ENCODE measurements around the gene ZNRF1.

The ZNRF1 gene

DNA sequence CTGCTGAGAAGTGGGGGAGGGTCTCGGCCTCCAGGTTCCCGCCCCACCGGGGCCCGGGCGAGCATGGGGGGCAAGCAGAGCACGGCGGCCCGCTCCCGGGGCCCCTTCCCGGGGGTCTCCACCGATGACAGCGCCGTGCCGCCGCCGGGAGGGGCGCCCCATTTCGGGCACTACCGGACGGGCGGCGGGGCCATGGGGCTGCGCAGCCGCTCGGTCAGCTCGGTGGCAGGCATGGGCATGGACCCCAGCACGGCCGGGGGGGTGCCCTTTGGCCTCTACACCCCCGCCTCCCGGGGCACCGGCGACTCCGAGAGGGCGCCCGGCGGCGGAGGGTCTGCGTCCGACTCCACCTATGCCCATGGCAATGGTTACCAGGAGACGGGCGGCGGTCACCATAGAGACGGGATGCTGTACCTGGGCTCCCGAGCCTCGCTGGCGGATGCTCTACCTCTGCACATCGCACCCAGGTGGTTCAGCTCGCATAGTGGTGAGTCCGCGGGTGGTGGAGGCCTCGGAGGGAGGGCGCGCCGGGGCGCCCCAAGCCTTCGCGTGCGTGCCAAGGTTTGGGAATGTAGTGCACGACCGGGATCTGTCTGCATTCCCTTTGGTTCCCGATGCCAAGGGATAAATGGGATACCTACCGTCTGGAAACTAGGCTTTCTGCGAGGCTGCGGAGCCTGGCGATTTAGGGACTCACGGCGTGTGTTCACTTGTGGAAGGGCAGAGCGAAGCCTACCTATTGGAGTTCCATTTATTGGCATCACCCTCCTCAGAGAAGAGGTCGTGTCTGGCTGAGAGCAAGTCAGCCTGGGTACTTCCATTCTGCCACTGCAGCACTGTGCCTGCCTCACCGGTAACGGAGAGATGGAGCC lies 1.0 kb downstream of the ZNRF1 start:
- H3K27me3 ChIP-seq (replicated peaks; ENCODE audit: control insufficient read depth, insufficient read depth, low read length, poor library complexity, severe bottlenecking), result no peaks in the 10 kb centered on the region
- H3K27ac ChIP-seq (ENCODE audit: insufficient read depth, low read length, poor library complexity, severe bottlenecking), result peak overlapping the region; percentile 56
- H3K4me1 ChIP-seq (ENCODE audit: control insufficient read depth, insufficient read depth, low read length, poor library complexity, severe bottlenecking), result peaks cover 10% of the 10 kb centered on the region
- H3K36me3 ChIP-seq (ENCODE audit: control insufficient read depth, insufficient read depth, low read length), result no peaks in the 10 kb centered on the region
- H3K4me3 ChIP-seq (ENCODE audit: insufficient read depth, low read depth, low read length, poor library complexity, severe bottlenecking), result peak overlapping the region; percentile 71
- H3K9me3 ChIP-seq (ENCODE audit: control insufficient read depth, low read length), result no peaks in the 10 kb centered on the region
- DNase-seq, result peak; percentile 40 to 47 (median 45)

DNA sequence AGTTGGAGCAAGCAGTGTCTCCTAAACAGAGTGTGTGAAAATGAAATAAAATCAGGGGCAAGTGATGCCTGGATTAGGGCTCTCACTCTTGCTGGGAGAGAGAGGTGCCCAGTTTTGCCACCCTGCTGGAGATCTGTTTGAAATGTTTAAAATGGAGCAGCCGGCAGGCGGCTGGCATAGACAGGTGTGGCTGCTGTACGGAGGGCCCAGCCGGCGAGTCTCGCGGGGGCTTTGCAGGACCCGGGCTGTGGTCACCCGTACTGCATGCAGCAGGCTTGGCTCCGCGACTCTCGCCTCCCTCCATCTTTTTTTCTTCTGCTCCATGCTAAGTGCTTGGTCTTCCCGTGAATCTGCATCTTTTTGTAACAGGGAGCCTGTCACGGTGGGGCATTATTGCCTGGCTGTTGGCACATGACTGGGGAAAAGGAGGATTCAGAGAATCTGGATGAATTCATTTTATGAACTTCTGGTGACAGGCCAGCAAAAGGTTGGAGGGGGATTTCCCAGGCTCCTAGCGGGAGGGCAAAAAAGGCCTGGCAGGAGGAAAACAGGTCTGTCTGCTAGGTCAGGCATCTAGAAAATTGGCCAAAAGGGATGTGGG lies 1.8 kb downstream of the ZNRF1 start:
- peaks cover 10% of the 10 kb centered on the region for H3K4me1 ChIP-seq (ENCODE audit: control insufficient read depth, insufficient read depth, low read length, poor library complexity, severe bottlenecking)
- no peaks in the 10 kb centered on the region for H3K9me3 ChIP-seq (ENCODE audit: control insufficient read depth, low read length)
- DNase-seq, result no peak
- H3K27me3 ChIP-seq (replicated peaks; ENCODE audit: control insufficient read depth, insufficient read depth, low read length, poor library complexity, severe bottlenecking), result no peaks in the 10 kb centered on the region
- peak overlapping the region; percentile 71 for H3K4me3 ChIP-seq (ENCODE audit: insufficient read depth, low read depth, low read length, poor library complexity, severe bottlenecking)
- no peak overlapping the region for H3K27ac ChIP-seq (ENCODE audit: insufficient read depth, low read length, poor library complexity, severe bottlenecking)
- no peaks in the 10 kb centered on the region for H3K36me3 ChIP-seq (ENCODE audit: control insufficient read depth, insufficient read depth, low read length)

DNA sequence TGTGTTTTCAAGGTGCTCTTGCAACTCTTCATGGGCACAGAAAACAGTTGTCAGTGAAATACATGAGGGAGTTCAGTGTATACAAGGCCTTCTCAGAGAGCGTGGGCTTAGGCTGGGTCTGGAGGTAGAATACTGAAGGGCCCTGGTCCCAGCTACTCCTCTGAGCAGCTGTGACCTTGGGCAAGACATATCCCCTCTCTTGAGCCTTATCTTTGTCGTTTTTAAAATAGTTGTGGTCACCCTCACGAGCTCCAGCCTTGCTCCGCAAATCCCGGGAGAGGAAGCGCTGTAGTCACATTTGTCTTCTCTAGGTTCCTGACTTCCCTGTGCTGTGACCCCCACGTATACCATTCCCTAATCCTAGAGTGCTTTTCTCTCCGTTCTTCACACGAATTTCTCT lies 3.6 kb downstream of the ZNRF1 start:
- H3K27me3 ChIP-seq (replicated peaks; ENCODE audit: control insufficient read depth, insufficient read depth, low read length, poor library complexity, severe bottlenecking), result no peaks in the 10 kb centered on the region
- H3K9me3 ChIP-seq (ENCODE audit: control insufficient read depth, low read length), result no peaks in the 10 kb centered on the region
- no peak overlapping the region for H3K4me3 ChIP-seq (ENCODE audit: insufficient read depth, low read depth, low read length, poor library complexity, severe bottlenecking)
- no peaks in the 10 kb centered on the region for H3K36me3 ChIP-seq (ENCODE audit: control insufficient read depth, insufficient read depth, low read length)
- H3K27ac ChIP-seq (ENCODE audit: insufficient read depth, low read length, poor library complexity, severe bottlenecking), result no peak overlapping the region
- peaks cover 10% of the 10 kb centered on the region for H3K4me1 ChIP-seq (ENCODE audit: control insufficient read depth, insufficient read depth, low read length, poor library complexity, severe bottlenecking)
- no peak for DNase-seq

DNA sequence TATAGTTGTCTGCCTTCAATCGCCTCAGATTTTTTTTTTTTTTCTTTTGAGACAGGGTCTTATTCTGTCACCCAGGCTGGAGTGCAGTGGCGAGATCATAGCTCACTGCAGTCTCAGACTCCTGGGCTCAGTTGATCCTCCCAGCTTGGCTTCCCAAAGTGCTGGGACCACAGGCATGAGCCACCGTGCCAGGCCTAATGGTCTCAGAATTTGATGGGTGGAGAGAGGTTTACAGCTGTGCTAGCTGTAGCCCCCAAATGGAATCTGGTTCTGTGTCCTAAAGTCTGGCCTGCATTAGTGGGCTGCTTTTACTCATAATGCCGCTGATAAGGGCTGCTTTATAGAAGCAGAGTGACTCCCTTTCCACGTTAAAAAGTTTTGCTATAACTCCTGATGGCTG lies 5.1 kb downstream of the ZNRF1 start:
- Histone ChIP-seq H3K36me3 (ENCODE audit: control insufficient read depth, insufficient read depth, low read length) (no peaks in the 10 kb centered on the region), H3K4me1 (ENCODE audit: control insufficient read depth, insufficient read depth, low read length, poor library complexity, severe bottlenecking) (peaks cover 10% of the 10 kb centered on the region)

DNA sequence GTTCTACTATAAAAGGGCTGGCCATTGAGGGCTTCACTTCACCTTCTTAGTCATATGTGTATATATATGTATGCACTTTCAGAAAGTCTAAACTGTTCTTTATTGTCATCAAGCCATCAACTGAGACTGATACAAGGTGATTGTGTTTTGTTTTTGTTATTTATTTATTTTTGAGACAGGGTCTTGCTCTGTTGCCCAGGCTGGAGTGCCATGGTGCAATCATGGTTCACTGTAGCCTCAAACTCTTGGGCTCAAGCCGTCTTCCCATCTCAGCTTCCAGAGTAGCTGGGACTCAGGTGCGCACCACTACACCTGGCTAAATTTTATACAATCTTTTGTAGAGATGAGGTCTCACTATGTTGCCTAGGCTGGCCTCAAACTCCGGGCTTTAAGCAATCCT lies 5.6 kb downstream of the ZNRF1 start:
- Histone ChIP-seq H3K4me3 (ENCODE audit: insufficient read depth, low read depth, low read length, poor library complexity, severe bottlenecking) (no peak overlapping the region), H3K9me3 (ENCODE audit: control insufficient read depth, low read length) (no peaks in the 10 kb centered on the region), H3K27ac (ENCODE audit: insufficient read depth, low read length, poor library complexity, severe bottlenecking) (no peak overlapping the region), H3K36me3 (ENCODE audit: control insufficient read depth, insufficient read depth, low read length) (no peaks in the 10 kb centered on the region), H3K4me1 (ENCODE audit: control insufficient read depth, insufficient read depth, low read length, poor library complexity, severe bottlenecking) (peaks cover 10% of the 10 kb centered on the region), H3K27me3 (replicated peaks; ENCODE audit: control insufficient read depth, insufficient read depth, low read length, poor library complexity, severe bottlenecking) (no peaks in the 10 kb centered on the region)
- no peak for DNase-seq

More for the DNA sequence above, 5.1 kb downstream of the ZNRF1 start:
- Histone ChIP-seq H3K9me3 (ENCODE audit: control insufficient read depth, low read length) (no peaks in the 10 kb centered on the region), H3K4me3 (ENCODE audit: insufficient read depth, low read depth, low read length, poor library complexity, severe bottlenecking) (no peak overlapping the region), H3K27me3 (replicated peaks; ENCODE audit: control insufficient read depth, insufficient read depth, low read length, poor library complexity, severe bottlenecking) (no peaks in the 10 kb centered on the region), H3K27ac (ENCODE audit: insufficient read depth, low read length, poor library complexity, severe bottlenecking) (no peak overlapping the region)
- DNase-seq, result no peak

DNA sequence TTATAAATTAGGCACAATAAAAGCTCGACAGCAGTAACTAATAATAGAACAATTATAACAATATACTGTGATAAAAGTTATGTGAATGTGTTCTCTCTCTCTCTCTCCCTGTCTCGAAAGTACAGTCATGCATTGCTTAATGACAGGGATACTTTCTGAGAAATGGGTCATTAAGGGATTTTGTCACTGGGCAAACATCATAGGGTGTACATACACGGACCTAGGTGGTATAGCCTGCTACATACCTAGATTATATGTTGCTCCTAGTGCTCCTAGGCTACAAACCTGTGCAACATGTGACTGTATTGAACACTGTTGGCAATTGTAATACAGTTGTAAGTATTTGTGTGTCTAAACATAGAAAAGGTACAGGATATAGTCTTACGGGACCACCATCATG lies 6.9 kb downstream of the ZNRF1 start:
- no peaks in the 10 kb centered on the region for H3K36me3 ChIP-seq (ENCODE audit: control insufficient read depth, insufficient read depth, low read length)
- H3K27me3 ChIP-seq (replicated peaks; ENCODE audit: control insufficient read depth, insufficient read depth, low read length, poor library complexity, severe bottlenecking), result no peaks in the 10 kb centered on the region
- DNase-seq, result no peak
- H3K4me3 ChIP-seq (ENCODE audit: insufficient read depth, low read depth, low read length, poor library complexity, severe bottlenecking), result no peak overlapping the region
- no peaks in the 10 kb centered on the region for H3K9me3 ChIP-seq (ENCODE audit: control insufficient read depth, low read length)
- H3K4me1 ChIP-seq (ENCODE audit: control insufficient read depth, insufficient read depth, low read length, poor library complexity, severe bottlenecking), result peaks cover 2% of the 10 kb centered on the region
- H3K27ac ChIP-seq (ENCODE audit: insufficient read depth, low read length, poor library complexity, severe bottlenecking), result no peak overlapping the region

DNA sequence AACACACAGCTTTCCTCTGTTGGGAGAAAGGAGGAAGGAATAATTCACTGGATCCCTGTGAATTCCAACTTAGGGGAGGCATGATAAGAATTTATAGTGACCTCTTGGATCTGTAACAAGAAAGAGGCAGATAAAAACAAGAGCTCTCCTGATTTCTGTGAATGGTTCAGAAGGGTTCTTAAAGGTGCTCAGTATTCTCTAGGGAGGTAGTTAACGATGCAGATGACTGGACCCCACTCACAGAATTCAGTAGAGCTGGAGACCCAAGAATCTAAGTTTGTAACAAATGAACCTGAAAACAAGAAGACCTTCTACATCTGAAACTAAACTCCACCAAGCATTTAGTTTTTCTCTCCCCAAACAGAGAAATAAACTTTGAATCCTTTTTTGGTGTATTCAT lies 8.6 kb downstream of the ZNRF1 start:
- Histone ChIP-seq H3K27ac (ENCODE audit: insufficient read depth, low read length, poor library complexity, severe bottlenecking) (no peak overlapping the region), H3K36me3 (ENCODE audit: control insufficient read depth, insufficient read depth, low read length) (no peaks in the 10 kb centered on the region), H3K4me3 (ENCODE audit: insufficient read depth, low read depth, low read length, poor library complexity, severe bottlenecking) (no peak overlapping the region), H3K4me1 (ENCODE audit: control insufficient read depth, insufficient read depth, low read length, poor library complexity, severe bottlenecking) (peaks cover 3% of the 10 kb centered on the region), H3K27me3 (replicated peaks; ENCODE audit: control insufficient read depth, insufficient read depth, low read length, poor library complexity, severe bottlenecking) (no peaks in the 10 kb centered on the region), H3K9me3 (ENCODE audit: control insufficient read depth, low read length) (no peaks in the 10 kb centered on the region)
- no peak for DNase-seq

DNA sequence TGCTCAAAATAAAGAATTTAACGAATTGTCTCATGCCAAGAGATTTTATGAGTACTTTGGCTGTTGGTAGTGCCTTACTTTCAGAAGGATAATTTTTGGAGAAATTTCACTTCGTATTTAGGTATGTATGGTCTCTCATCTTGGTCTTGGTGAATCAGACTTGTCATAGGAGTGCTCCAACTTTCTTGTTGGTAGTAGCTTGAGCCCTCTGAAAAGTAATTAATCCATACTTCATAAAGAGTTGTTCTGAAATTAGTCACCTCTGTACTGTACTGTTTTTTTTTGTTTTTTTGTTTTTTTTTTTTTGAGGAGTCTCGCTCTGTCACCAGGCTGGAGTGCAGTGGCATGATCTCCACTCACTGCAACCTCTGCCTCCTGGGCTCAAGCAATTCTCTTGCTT lies 11.6 kb downstream of the ZNRF1 start:
- no peaks in the 10 kb centered on the region for H3K9me3 ChIP-seq (ENCODE audit: control insufficient read depth, low read length)
- H3K27ac ChIP-seq (ENCODE audit: insufficient read depth, low read length, poor library complexity, severe bottlenecking), result no peak overlapping the region
- no peaks in the 10 kb centered on the region for H3K36me3 ChIP-seq (ENCODE audit: control insufficient read depth, insufficient read depth, low read length)
- H3K27me3 ChIP-seq (replicated peaks; ENCODE audit: control insufficient read depth, insufficient read depth, low read length, poor library complexity, severe bottlenecking), result no peaks in the 10 kb centered on the region
- no peak overlapping the region for H3K4me3 ChIP-seq (ENCODE audit: insufficient read depth, low read depth, low read length, poor library complexity, severe bottlenecking)
- H3K4me1 ChIP-seq (ENCODE audit: control insufficient read depth, insufficient read depth, low read length, poor library complexity, severe bottlenecking), result peaks cover 9% of the 10 kb centered on the region
- no peak for DNase-seq

DNA sequence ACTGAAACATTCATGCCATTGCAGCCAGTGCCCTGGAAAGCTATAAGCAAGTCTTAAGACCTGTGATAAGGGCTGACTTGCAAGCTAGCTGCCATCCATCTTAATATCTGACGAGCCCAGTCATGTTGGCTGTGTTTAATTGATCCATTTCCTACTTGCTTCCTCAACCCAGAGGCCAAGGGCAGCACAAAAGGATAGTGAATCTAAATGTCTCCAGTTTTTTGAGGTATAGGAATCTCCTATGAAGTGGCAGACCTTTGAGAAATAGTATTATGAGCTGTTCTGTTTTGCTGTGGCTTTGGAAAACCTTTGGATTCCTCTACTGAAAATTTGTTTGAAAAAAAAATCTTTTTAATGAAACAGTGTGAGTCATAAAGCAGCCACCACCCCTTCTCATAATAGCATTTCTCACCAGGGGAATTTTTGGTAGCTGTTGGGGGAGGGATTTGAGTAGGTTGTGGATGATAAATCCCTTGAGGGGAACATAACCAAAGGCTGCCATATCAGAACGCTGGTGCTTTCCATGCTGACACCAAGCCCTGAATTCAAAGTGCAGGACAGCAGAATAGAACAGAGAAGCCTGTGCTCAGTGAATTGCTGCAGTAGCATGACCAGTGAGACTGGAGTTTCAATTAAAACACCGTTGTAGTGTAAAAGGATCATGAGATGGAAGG lies 12.9 kb downstream of the ZNRF1 start:
- DNase-seq, result peak; percentile 13 to 27 (median 27)
- Histone ChIP-seq H3K4me3 (ENCODE audit: insufficient read depth, low read depth, low read length, poor library complexity, severe bottlenecking) (no peak overlapping the region), H3K27ac (ENCODE audit: insufficient read depth, low read length, poor library complexity, severe bottlenecking) (peak overlapping the region; percentile 52)

More for the DNA sequence above, 12.9 kb downstream of the ZNRF1 start:
- H3K27me3 ChIP-seq (replicated peaks; ENCODE audit: control insufficient read depth, insufficient read depth, low read length, poor library complexity, severe bottlenecking), result no peaks in the 10 kb centered on the region
- no peaks in the 10 kb centered on the region for H3K9me3 ChIP-seq (ENCODE audit: control insufficient read depth, low read length)
- no peaks in the 10 kb centered on the region for H3K36me3 ChIP-seq (ENCODE audit: control insufficient read depth, insufficient read depth, low read length)
- peaks cover 9% of the 10 kb centered on the region for H3K4me1 ChIP-seq (ENCODE audit: control insufficient read depth, insufficient read depth, low read length, poor library complexity, severe bottlenecking)

All from effector memory CD4-positive, alpha-beta T cell (primary cell).